GM12875 (cell line): ENCODE data around the gene RAB26.

Experiments used
- H3K4me3 ChIP-seq: one replicate; pipeline ENCODE4 v1.5.1; 2011; ENCODE audit warnings: low read depth, low read length, control low read depth
- TF ChIP-seq, protein P1 (sequence below): IDR thresholded peaks from 2 replicates; pipeline ENCODE4 v1.5.1; 2011; ENCODE audit warnings: low read depth, mild to moderate bottlenecking, control low read depth, inconsistent platforms, low read length, moderate library complexity, borderline replicate concordance; ENCODE audit not compliant: insufficient read depth

The RAB26 gene

GRCh38 chr16:2173366-2173765 lies 24.9 kb downstream of the RAB26 start:
- TF ChIP-seq, protein P1, sequence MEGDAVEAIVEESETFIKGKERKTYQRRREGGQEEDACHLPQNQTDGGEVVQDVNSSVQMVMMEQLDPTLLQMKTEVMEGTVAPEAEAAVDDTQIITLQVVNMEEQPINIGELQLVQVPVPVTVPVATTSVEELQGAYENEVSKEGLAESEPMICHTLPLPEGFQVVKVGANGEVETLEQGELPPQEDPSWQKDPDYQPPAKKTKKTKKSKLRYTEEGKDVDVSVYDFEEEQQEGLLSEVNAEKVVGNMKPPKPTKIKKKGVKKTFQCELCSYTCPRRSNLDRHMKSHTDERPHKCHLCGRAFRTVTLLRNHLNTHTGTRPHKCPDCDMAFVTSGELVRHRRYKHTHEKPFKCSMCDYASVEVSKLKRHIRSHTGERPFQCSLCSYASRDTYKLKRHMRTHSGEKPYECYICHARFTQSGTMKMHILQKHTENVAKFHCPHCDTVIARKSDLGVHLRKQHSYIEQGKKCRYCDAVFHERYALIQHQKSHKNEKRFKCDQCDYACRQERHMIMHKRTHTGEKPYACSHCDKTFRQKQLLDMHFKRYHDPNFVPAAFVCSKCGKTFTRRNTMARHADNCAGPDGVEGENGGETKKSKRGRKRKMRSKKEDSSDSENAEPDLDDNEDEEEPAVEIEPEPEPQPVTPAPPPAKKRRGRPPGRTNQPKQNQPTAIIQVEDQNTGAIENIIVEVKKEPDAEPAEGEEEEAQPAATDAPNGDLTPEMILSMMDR = no peak

GRCh38 chr16:2173916-2174315 lies 25.5 kb downstream of the RAB26 start:
- no peak overlapping the region for H3K4me3 ChIP-seq
- TF ChIP-seq, protein P1 = no peak

More at GRCh38 chr16:2173366-2173765, 24.9 kb downstream of the RAB26 start:
- H3K4me3 ChIP-seq = no peak overlapping the region

DNA sequence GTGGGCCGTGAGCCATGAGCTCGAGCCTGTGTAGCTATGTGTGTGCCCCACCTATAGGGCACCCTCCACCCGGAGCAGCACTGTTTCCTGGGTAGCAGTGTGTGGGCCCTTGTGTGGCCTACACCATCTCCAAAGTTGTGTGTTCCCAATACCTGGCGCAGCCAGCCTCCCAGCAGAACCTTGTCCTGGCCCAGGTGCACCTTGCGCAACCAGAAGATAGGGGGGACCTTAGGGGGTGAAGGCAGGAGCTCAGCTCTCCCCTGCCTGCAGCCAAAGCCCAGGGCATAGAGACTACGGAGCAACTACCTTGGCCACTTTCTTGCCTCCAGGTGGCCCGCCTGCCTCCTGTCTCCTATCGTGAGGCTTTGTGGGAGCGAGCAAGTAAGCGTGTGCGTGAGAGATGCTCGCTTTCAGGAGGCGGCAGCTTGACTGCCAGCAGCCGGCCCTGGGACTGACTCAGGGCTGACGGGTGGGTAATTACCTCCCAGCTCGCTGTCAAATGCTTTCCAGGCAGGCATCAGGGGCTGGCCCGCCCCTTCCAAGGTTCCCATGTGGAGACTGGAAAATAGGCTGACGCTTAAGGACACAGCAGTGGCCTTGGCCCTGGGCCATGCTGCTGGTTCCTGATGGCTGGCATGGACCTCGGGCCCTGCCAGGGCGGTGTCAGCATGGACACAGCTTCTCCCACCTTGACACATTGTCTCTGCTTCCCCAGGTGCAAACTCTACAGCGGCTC lies 26.1 kb downstream of the RAB26 start:
- TF ChIP-seq, protein P1 = no peak
- H3K4me3 ChIP-seq = no peak overlapping the region

GRCh38 chr16:2175454-2175853 lies 27.0 kb downstream of the RAB26 start:
- TF ChIP-seq, protein P1 = no peak
- no peak overlapping the region for H3K4me3 ChIP-seq

DNA sequence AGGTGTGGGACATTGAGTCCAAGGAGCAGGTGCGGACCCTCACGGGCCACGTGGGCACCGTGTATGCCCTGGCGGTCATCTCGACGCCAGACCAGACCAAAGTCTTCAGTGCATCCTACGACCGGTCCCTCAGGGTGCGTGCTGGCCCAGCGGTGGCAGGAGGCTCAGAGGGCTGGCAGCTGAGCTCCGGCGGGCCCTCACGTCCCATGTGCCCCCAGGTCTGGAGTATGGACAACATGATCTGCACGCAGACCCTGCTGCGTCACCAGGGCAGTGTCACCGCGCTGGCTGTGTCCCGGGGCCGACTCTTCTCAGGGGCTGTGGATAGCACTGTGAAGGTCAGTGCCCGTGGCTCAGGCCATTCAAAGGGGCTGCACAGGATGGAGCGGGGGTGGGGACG lies 27.6 kb downstream of the RAB26 start:
- TF ChIP-seq, protein P1 = no peak
- H3K4me3 ChIP-seq = no peak overlapping the region

GRCh38 chr16:2177101-2177500 lies 28.7 kb downstream of the RAB26 start:
- H3K4me3 ChIP-seq = no peak overlapping the region
- TF ChIP-seq, protein P1 = no peak

DNA sequence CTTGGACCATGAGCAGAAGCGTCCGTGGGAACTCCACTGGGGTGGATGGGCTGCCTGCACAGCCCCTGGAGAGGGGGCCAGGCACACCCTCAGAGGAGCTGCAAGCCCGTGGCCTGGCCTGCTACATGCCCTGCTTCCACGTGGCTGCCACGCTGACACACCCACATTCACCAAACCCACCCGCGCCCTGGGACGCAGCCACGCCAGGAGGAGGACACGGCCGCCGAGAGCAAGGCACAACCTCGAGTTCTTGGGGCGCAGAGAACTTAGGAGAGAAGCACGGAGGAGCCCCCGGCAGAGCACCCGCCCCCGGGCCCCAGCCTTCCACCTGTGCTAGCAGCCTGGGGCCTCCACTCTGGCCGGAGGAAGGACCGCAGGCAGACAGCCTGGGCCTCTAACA lies 29.1 kb downstream of the RAB26 start:
- TF ChIP-seq, protein P1 = no peak
- H3K4me3 ChIP-seq = no peak overlapping the region
